ENCODE results near the gene MACROD2.

MACROD2 gene

GRCh38 chr20:16100767-16101166 is 2105.5 kb downstream of the MACROD2 start:
- DNase-seq (ENCODE audit: low read depth in 3 of 3, low spot score in 1 of 3): no peak
